Panc1 (cell line): ENCODE results near the gene BBS1. TPM values are rescaled to one million over a fixed set of nuclear protein-coding genes. Genes with fewer than 3 reads are reported as not detected.

ENCODE experiments used
- ATAC-seq: fragments of 200-7000 bp; cut with Tn5 transposase; 2 replicates; pipeline ENCODE4 v1.9.1; 2020; ENCODE audit warnings: mild to moderate bottlenecking, moderate library complexity
- BruUV-seq: library from RNA; stranded (reverse); fragments of 400-500 nt; replicated peaks from 2 replicates; lab custom pipeline; 2021; lab: Mats Ljungman, UMichigan
- CTCF ChIA-PET: fragments of 300-600 bp; sonication (Branson Sonifier 250); formaldehyde crosslinking; loops from one replicate; lab custom pipeline; 2022; ENCODE audit warnings: antibody characterized with exemption; lab: Charles Lee
- POLR2A ChIA-PET: fragments of 300-600 bp; sonication (Branson Sonifier 250); formaldehyde crosslinking; loops from one replicate; lab custom pipeline; 2022; ENCODE audit warnings: antibody characterized with exemption; lab: Charles Lee
- DNase-seq: peaks from one replicate; pipeline ENCODE4 v3.0.0-alpha.2; 2010; ENCODE audit warnings: low read depth, low spot score
- H3K27ac ChIP-seq: 2 replicates; pipeline ENCODE4 v1.5.1; 2011; ENCODE audit warnings: mild to moderate bottlenecking, low read length, inconsistent platforms
- H3K27me3 ChIP-seq: fragments of 200-500 bp; sonication (Bioruptor generic); 2 replicates; pipeline ENCODE4 v1.6.0; 2014; ENCODE audit warnings: low read length, inconsistent platforms; ENCODE audit not compliant: control insufficient read depth, insufficient read depth
- H3K36me3 ChIP-seq: fragments of 200-500 bp; sonication (Bioruptor generic); 2 replicates; pipeline ENCODE4 v1.5.1; 2014; ENCODE audit warnings: inconsistent platforms, mild to moderate bottlenecking, low read length, moderate library complexity; ENCODE audit not compliant: control insufficient read depth, insufficient read depth
- H3K4me1 ChIP-seq: 2 replicates; pipeline ENCODE4 v1.5.1; 2011; ENCODE audit warnings: inconsistent platforms, mild to moderate bottlenecking, low read length, moderate library complexity; ENCODE audit not compliant: control insufficient read depth, insufficient read depth
- H3K4me3 ChIP-seq, 2 experiments: 2 replicates each; pipeline ENCODE4 v1.5.1; 2011 to 2012; ENCODE audit warnings: low read depth in 2 of 2, low read length in 2 of 2, mild to moderate bottlenecking in 2 of 2, inconsistent platforms in 1 of 2, moderate library complexity in 1 of 2
- H3K9me3 ChIP-seq: fragments of 200-500 bp; sonication (Bioruptor generic); 2 replicates; pipeline ENCODE4 v1.5.1; 2014; ENCODE audit warnings: low read depth, mild to moderate bottlenecking, inconsistent platforms, low read length, moderate library complexity; ENCODE audit not compliant: control insufficient read depth, insufficient read depth
- CTCF ChIP-seq: fragments of 450-650 bp; IDR thresholded peaks from 2 replicates; pipeline ENCODE4 v1.5.1; 2017; ENCODE audit warnings: mild to moderate bottlenecking
- POLR2AphosphoS5 ChIP-seq: IDR thresholded peaks from 2 replicates; pipeline ENCODE4 v1.6.1; 2012; ENCODE audit warnings: mild to moderate bottlenecking, low read depth, low read length, moderate library complexity
- SIN3A ChIP-seq: IDR thresholded peaks from 2 replicates; pipeline ENCODE4 v1.6.1; 2012; ENCODE audit warnings: low read depth, mild to moderate bottlenecking, low read length, moderate library complexity, borderline replicate concordance; ENCODE audit not compliant: insufficient read depth
- in situ Hi-C: cut with HindIII; loops from 2 replicates; pipeline ENCODE4 v1.10.0; 2016; ENCODE audit warnings: low sequenced_read_pairs, low pct_unique_long_range_greater_than_20kb
- intact Hi-C: fragments of 100-400 bp; cut with micrococcal nuclease; formaldehyde crosslinking; loops from one replicate; pipeline ENCODE4 v1.10.0; 2022; ENCODE audit not compliant: unreplicated experiment
- total RNA-seq: library from RNA; stranded (reverse); gene quantifications from one replicate; pipeline ENCODE4 v1.2.1, GENCODE V29; 2021; ENCODE audit not compliant: unreplicated experiment
- TF ChIP-seq, protein P1 (sequence below), 2 experiments: IDR thresholded peaks; 2 replicates each; pipeline ENCODE4 v1.6.1; 2011 to 2012; ENCODE audit warnings: low read depth in 2 of 2, control low read depth in 1 of 2, low read length in 1 of 2, mild to moderate bottlenecking in 1 of 2, moderate library complexity in 1 of 2; ENCODE audit not compliant: insufficient read depth in 1 of 2

The BBS1 gene
- total RNA-seq, 1 experiment from 2014 or later = 26.9 TPM

DNA sequence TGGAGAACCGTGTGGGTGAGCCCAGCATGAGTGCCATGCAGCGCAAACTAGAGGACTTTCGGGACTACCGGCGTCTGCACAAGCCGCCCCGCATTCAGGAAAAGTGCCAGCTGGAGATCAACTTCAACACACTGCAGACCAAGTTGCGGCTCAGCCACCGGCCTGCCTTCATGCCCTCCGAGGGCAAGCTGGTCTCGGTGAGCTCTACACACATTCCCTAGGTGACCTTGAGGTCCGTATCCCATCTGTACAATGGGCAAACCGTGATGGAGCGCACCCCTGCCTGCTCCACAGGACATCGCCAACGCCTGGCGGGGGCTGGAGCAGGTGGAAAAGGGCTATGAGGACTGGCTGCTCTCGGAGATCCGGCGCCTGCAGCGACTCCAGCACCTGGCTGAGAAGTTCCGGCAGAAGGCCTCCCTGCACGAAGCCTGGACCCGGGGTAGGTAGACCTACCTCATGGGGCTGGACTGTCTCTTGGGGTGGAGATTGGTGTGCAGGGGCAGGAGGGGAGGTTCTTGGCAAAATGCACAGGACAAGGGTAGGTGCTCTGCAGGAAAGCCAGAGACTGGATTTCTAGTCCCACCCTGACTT, 47.4 kb downstream of the BBS1 start:
- ATAC-seq (no peak), DNase-seq (no peak)
- H3K27me3 ChIP-seq = no peaks in the 10 kb centered on the region; the same call in 1 of the 2 replicates
- TF ChIP-seq SIN3A = no peak
- TF ChIP-seq, protein P1, sequence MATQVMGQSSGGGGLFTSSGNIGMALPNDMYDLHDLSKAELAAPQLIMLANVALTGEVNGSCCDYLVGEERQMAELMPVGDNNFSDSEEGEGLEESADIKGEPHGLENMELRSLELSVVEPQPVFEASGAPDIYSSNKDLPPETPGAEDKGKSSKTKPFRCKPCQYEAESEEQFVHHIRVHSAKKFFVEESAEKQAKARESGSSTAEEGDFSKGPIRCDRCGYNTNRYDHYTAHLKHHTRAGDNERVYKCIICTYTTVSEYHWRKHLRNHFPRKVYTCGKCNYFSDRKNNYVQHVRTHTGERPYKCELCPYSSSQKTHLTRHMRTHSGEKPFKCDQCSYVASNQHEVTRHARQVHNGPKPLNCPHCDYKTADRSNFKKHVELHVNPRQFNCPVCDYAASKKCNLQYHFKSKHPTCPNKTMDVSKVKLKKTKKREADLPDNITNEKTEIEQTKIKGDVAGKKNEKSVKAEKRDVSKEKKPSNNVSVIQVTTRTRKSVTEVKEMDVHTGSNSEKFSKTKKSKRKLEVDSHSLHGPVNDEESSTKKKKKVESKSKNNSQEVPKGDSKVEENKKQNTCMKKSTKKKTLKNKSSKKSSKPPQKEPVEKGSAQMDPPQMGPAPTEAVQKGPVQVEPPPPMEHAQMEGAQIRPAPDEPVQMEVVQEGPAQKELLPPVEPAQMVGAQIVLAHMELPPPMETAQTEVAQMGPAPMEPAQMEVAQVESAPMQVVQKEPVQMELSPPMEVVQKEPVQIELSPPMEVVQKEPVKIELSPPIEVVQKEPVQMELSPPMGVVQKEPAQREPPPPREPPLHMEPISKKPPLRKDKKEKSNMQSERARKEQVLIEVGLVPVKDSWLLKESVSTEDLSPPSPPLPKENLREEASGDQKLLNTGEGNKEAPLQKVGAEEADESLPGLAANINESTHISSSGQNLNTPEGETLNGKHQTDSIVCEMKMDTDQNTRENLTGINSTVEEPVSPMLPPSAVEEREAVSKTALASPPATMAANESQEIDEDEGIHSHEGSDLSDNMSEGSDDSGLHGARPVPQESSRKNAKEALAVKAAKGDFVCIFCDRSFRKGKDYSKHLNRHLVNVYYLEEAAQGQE (IDR thresholded peaks at IDR 0.05; ENCODE audit: insufficient read depth in 1 of 2, low read depth in 2 of 2, low read length in 1 of 2) = no peak
- POLR2A ChIA-PET = no interaction called here
- in situ Hi-C loops (no loop called here), intact Hi-C loops (no loop called here)
- BruUV-seq = no TSS peak
- H3K27ac ChIP-seq = no peak overlapping the region
- H3K36me3 ChIP-seq = no peaks in the 10 kb centered on the region
- no peak overlapping the region for H3K4me3 ChIP-seq
- CTCF ChIA-PET = no interaction called here
- no peaks in the 10 kb centered on the region for H3K4me1 ChIP-seq
- H3K9me3 ChIP-seq = no peaks in the 10 kb centered on the region

- H3K27me3 ChIP-seq = no peaks in the 10 kb centered on the region; the same call in 1 of the 2 replicates
- H3K4me3 ChIP-seq = no peak overlapping the region; a peak in 1 of 4 replicates
- ATAC-seq (peak; percentile 27; the same call in 1 of the 2 replicates), DNase-seq (no peak)
- no peak overlapping the region for H3K27ac ChIP-seq
- POLR2A ChIA-PET = no interaction called here
- intact Hi-C loops = no loop called here
- H3K4me1 ChIP-seq = no peaks in the 10 kb centered on the region
- CTCF ChIA-PET = no interaction called here
- no peaks in the 10 kb centered on the region for H3K9me3 ChIP-seq
- in situ Hi-C loops = no loop called here
- TF ChIP-seq CTCF (no peak), POLR2AphosphoS5 (no peak)
- TF ChIP-seq, protein P1 (IDR thresholded peaks at IDR 0.05; ENCODE audit: insufficient read depth in 1 of 2, low read depth in 2 of 2, low read length in 1 of 2) = no peak
- no TSS peak for BruUV-seq
- no peaks in the 10 kb centered on the region for H3K36me3 ChIP-seq
Observed at GRCh38 chr11:66559142-66559865, 48.9 kb downstream of the BBS1 start.
